Germinal center (tissue), 1 donor: ENCODE data around the gene VSIR.

Experiments
- DNase-seq: peaks from one replicate; pipeline ENCODE4 v3.0.0; 2012; ENCODE audit warnings: mixed read lengths, low spot score

The VSIR gene

GRCh38 chr10:71782221-71782916 is 9.0 kb upstream of the VSIR start:
- no peak for DNase-seq

- DNase-seq: no peak
Observed at GRCh38 chr10:71780719-71781118, 7.4 kb upstream of the VSIR start.

- DNase-seq: no peak
Observed at GRCh38 chr10:71780156-71780555, 6.8 kb upstream of the VSIR start.

- DNase-seq: no peak
Observed at GRCh38 chr10:71779641-71780040, 6.3 kb upstream of the VSIR start.

- DNase-seq: no peak
Observed at GRCh38 chr10:71778071-71778825, 4.9 kb upstream of the VSIR start.

GRCh38 chr10:71777213-71777985 is 4.1 kb upstream of the VSIR start:
- DNase-seq: no peak

- no peak for DNase-seq
Observed at GRCh38 chr10:71776481-71776925, 3.2 kb upstream of the VSIR start.

- DNase-seq: no peak
Observed at GRCh38 chr10:71774916-71775702, 1.8 kb upstream of the VSIR start.

GRCh38 chr10:71772832-71773220 is 494 bp downstream of the VSIR start:
- DNase-seq: no peak

- no peak for DNase-seq
Observed at GRCh38 chr10:71771821-71772617, 1.3 kb downstream of the VSIR start.

- no peak for DNase-seq
Observed at GRCh38 chr10:71771204-71771603, 2.1 kb downstream of the VSIR start.

GRCh38 chr10:71770789-71771188 is 2.5 kb downstream of the VSIR start:
- no peak for DNase-seq

GRCh38 chr10:71770255-71770654 is 3.1 kb downstream of the VSIR start:
- DNase-seq: no peak

GRCh38 chr10:71769279-71769823 is 4.0 kb downstream of the VSIR start:
- no peak for DNase-seq

- no peak for DNase-seq
Observed at GRCh38 chr10:71767420-71768035, 5.8 kb downstream of the VSIR start.

GRCh38 chr10:71766717-71767419 is 6.5 kb downstream of the VSIR start:
- DNase-seq: no peak

- no peak for DNase-seq
Observed at GRCh38 chr10:71765906-71766716, 7.2 kb downstream of the VSIR start.

GRCh38 chr10:71765176-71765904 is 8.0 kb downstream of the VSIR start:
- DNase-seq: no peak
